Fibroblast of lung (primary cell): ENCODE data around the gene RASGEF1C.

ENCODE experiments used
- CTCF ChIP-seq, 2 donors: IDR thresholded peaks in 1 of 2; conservative IDR thresholded peaks in 1 of 2; 1 replicate in 1 of 2; 2 replicates in 1 of 2; pipeline ENCODE4 v1.5.1; 2011 to 2012; ENCODE audit warnings: low read length in 2 of 2, control low read depth in 1 of 2, inconsistent platforms in 1 of 2, low read depth in 1 of 2, mild to moderate bottlenecking in 1 of 2
- EZH2 ChIP-seq: IDR thresholded peaks from 2 replicates; pipeline ENCODE4 v1.5.1; 2012; ENCODE audit warnings: low read length, control low read depth, mild to moderate bottlenecking; ENCODE audit errors: missing control alignments

DNA sequence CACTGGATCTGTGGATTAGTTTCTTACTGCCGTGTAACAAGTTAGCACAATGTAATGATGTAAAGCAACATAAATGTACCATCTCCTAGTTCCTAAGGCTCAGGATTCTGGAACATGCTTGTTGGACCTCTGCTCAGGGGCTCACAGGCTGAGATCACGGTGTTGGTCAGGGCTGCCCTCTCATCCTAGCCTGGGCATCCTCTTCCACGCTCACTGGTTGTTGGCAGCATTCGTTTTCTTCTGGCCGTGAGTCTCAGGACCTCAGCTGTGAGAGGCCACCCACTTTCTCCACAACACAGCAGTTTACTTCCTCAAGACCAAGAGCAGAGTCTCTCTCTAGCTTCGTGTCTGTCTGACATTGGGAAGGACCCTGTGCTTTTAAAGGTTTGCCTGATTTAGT lies 17.3 kb downstream of the RASGEF1C start:
- no peak for TF ChIP-seq CTCF (conservative IDR thresholded peaks at IDR 0.05 in 1 of 2, IDR thresholded peaks at IDR 0.05 in 1 of 2; ENCODE audit: low read depth in 1 of 2, low read length in 2 of 2)
- no peak for TF ChIP-seq EZH2
